Measurements from ENCODE around the gene MTCH1. TPM values are rescaled to one million over a fixed set of nuclear protein-coding genes. Genes with fewer than 3 reads are reported as not detected.

The MTCH1 gene
- total RNA-seq, 1 donor from 2014 or later: 144 TPM

DNA sequence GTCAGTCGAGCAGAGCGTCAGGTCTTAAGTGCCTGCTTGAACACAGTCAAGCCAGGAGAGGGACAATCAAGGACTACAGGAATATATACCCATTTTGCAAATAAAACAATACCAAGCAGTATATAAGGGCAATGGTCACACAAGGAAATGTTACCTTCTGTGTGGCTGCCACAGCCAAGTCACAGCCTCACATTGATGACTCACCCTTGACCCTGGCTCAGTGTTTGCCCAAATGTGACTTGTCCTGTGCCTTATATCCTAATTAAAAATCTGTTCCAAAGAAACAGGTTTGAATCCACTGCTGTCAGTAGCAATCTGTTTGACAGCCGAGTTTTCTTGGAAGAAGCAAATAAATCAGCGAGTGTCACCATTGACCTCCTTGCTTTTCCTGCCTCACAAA is 65.9 kb downstream of the MTCH1 start:
- Mint-ChIP-seq H3K27ac (no peak overlapping the region), H3K36me3 (peaks cover 12% of the 10 kb centered on the region), H3K4me3 (no peak overlapping the region), H3K4me1 (no peaks in the 10 kb centered on the region), H3K27me3 (ENCODE audit: insufficient read depth, low read depth) (peaks cover 2% of the 10 kb centered on the region), H3K9me3 (no peaks in the 10 kb centered on the region)
- H2AFZ ChIP-seq (replicated peaks): no peak overlapping the region
- no peak for DNase-seq (ENCODE audit: low spot score)
- no peak overlapping the region for H3K9ac ChIP-seq
- H3K79me2 ChIP-seq (ENCODE audit: low read depth): no peaks in the 10 kb centered on the region
- H3K27ac ChIP-seq: no peak overlapping the region
- H3K36me3 ChIP-seq: no peaks in the 10 kb centered on the region
- no peaks in the 10 kb centered on the region for H4K20me1 ChIP-seq (ENCODE audit: low read depth)
- no peak overlapping the region for H3K4me3 ChIP-seq
- H3K4me1 ChIP-seq: no peaks in the 10 kb centered on the region
- H3K4me2 ChIP-seq: no peak overlapping the region
- no peak for TF ChIP-seq EZH2phosphoT487 (IDR thresholded peaks at IDR 0.05)
- TF ChIP-seq EZH2 (IDR thresholded peaks at IDR 0.05): no peak
- TF ChIP-seq, protein P1, sequence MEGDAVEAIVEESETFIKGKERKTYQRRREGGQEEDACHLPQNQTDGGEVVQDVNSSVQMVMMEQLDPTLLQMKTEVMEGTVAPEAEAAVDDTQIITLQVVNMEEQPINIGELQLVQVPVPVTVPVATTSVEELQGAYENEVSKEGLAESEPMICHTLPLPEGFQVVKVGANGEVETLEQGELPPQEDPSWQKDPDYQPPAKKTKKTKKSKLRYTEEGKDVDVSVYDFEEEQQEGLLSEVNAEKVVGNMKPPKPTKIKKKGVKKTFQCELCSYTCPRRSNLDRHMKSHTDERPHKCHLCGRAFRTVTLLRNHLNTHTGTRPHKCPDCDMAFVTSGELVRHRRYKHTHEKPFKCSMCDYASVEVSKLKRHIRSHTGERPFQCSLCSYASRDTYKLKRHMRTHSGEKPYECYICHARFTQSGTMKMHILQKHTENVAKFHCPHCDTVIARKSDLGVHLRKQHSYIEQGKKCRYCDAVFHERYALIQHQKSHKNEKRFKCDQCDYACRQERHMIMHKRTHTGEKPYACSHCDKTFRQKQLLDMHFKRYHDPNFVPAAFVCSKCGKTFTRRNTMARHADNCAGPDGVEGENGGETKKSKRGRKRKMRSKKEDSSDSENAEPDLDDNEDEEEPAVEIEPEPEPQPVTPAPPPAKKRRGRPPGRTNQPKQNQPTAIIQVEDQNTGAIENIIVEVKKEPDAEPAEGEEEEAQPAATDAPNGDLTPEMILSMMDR (IDR thresholded peaks at IDR 0.05): no peak
- no peaks in the 10 kb centered on the region for H3K9me3 ChIP-seq (ENCODE audit: low read depth)
- H3K27me3 ChIP-seq: no peaks in the 10 kb centered on the region
- no peaks in the 10 kb centered on the region for H3F3A ChIP-seq (ENCODE audit: low read depth)

Other genes with a start within 250 kb of the MTCH1 start
- 0.56 TPM in 1 of 2 replicates, not detected in the other for gene CPNE5, start 146.8 kb downstream of the MTCH1 start, total RNA-seq (ENCODE audit: low replicate concordance)
- gene PPIL1, start 111.4 kb downstream of the MTCH1 start, total RNA-seq (ENCODE audit: low replicate concordance): 81.6 and 93.1 TPM in 2 replicates
- gene C6orf89, start 100.2 kb downstream of the MTCH1 start, total RNA-seq (ENCODE audit: low replicate concordance): 17.8 and 21.2 TPM in 2 replicates
- 0.06 TPM in 1 of 2 replicates, not detected in the other for gene PI16, start 31.5 kb downstream of the MTCH1 start, total RNA-seq (ENCODE audit: low replicate concordance)
- gene FGD2, start 19.5 kb upstream of the MTCH1 start, total RNA-seq (ENCODE audit: low replicate concordance): 0.06 and 0.12 TPM in 2 replicates
- 9.1 and 18.9 TPM in 2 replicates for gene PIM1, start 184.0 kb upstream of the MTCH1 start, total RNA-seq (ENCODE audit: low replicate concordance)